Glutamatergic neuron (in vitro differentiated cells): ENCODE data around the gene TRUB2. TPM values are rescaled to one million over a fixed set of nuclear protein-coding genes. Genes with fewer than 3 reads are reported as not detected.

Experiments used
- DNase-seq: peaks from one replicate; pipeline ENCODE4 v3.0.0; 2022
- H3K27ac Mint-ChIP-seq: one replicate; pipeline ENCODE4 v1.8.0; 2020; ENCODE audit warnings: mild to moderate bottlenecking, mixed read lengths, inconsistent platforms; ENCODE audit not compliant: unreplicated experiment
- H3K27me3 Mint-ChIP-seq: one replicate; pipeline ENCODE4 v1.8.0; 2020; ENCODE audit warnings: mild to moderate bottlenecking, moderate library complexity, mixed read lengths, inconsistent platforms; ENCODE audit not compliant: unreplicated experiment
- H3K36me3 Mint-ChIP-seq: one replicate; pipeline ENCODE4 v1.8.0; 2020; ENCODE audit warnings: mild to moderate bottlenecking, mixed read lengths, inconsistent platforms; ENCODE audit not compliant: unreplicated experiment
- H3K4me1 Mint-ChIP-seq: one replicate; pipeline ENCODE4 v1.8.0; 2020; ENCODE audit warnings: mild to moderate bottlenecking, low read depth, mixed read lengths, inconsistent platforms; ENCODE audit not compliant: unreplicated experiment
- H3K4me3 Mint-ChIP-seq: one replicate; pipeline ENCODE4 v1.8.0; 2020; ENCODE audit warnings: mild to moderate bottlenecking, mixed read lengths, inconsistent platforms; ENCODE audit not compliant: unreplicated experiment
- H3K9me3 Mint-ChIP-seq: one replicate; pipeline ENCODE4 v1.8.0; 2020; ENCODE audit warnings: mild to moderate bottlenecking, moderate library complexity, mixed read lengths, inconsistent platforms; ENCODE audit not compliant: unreplicated experiment
- CTCF ChIP-seq: fragments of 200-600 bp; sonication (generic); IDR thresholded peaks from one replicate; pipeline ENCODE4 v1.5.0; 2021; ENCODE audit not compliant: partially characterized antibody, unreplicated experiment
- total RNA-seq: library from RNA; stranded (reverse); fragmentation: NEBNext Ultra II Directional; extraction: Animal tissue kit (Norgen Biotek cat#: 25700); gene quantifications from one replicate; pipeline ENCODE4 v1.2.1, GENCODE V29; 2021; ENCODE audit not compliant: unreplicated experiment

The TRUB2 gene
- total RNA-seq, 1 donor from 2014 or later = 30.0 TPM

DNA sequence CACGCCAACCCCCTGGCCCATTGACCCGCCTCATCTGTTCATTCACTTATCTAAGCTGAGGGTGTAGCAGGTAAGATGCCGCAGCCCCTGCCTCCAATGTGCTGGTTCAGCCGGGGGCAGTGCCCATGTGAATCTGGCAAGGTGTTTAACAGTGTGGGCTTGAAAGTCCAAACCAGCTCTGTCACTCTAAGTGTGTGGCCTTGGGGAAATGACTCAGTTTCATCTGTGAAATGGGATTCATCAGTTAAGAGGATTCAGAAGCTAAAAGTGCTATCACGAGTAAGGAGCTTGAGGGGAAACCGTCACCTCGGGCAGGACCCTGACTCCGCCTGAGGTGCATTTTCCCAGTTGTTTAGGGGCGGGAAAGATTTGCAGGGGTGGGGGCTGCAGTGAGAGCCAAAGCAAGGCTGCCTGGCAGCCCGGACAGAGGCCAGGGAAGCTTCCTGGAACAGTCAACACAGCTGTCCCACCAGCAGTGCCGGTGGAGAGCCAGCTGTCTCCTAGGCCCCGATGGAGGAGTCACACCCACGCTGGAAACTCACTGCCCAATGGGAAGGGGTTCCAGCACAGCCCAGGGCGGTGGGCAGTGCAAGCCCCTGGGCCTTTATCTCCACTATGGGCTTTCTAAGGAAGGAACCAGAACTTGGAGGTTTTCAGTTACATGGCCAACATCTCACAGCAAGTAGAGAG is 39.2 kb upstream of the TRUB2 start:
- DNase-seq = no peak
- H3K4me1 Mint-ChIP-seq = peaks cover 8% of the 10 kb centered on the region
- peak overlapping the region; percentile 52 for H3K4me3 Mint-ChIP-seq
- H3K9me3 Mint-ChIP-seq = peaks cover 8% of the 10 kb centered on the region
- H3K36me3 Mint-ChIP-seq = no peaks in the 10 kb centered on the region
- H3K27ac Mint-ChIP-seq = no peak overlapping the region
- H3K27me3 Mint-ChIP-seq = peaks cover 9% of the 10 kb centered on the region
- TF ChIP-seq CTCF = no peak

DNA sequence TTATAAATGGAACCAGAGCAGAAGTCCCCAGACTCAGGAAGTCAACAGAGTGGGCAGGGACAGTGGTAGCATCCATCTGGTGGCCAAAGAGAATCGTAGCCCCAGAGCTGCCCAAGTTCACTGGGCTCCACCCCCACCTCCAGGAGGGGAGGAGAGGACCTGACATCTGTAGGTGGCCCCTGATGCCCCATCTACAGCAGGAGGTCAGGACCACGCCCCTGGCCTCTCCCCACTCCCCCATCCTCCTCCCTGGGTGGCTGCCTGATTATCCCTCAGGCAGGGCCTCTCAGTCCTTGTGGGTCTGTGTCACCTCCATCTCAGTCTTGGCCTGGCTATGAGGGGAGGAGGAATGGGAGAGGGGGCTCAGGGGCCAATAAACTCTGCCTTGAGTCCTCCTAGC is 38.6 kb upstream of the TRUB2 start:
- H3K36me3 Mint-ChIP-seq = peaks cover 4% of the 10 kb centered on the region
- peaks cover 11% of the 10 kb centered on the region for H3K9me3 Mint-ChIP-seq
- H3K27me3 Mint-ChIP-seq = peaks cover 9% of the 10 kb centered on the region
- TF ChIP-seq CTCF = no peak
- H3K4me1 Mint-ChIP-seq = peaks cover 8% of the 10 kb centered on the region
- H3K27ac Mint-ChIP-seq = peak overlapping the region; percentile 78
- DNase-seq = no peak
- H3K4me3 Mint-ChIP-seq = no peak overlapping the region

GRCh38 chr9:128358861-128359260 is 36.6 kb upstream of the TRUB2 start:
- peaks cover 4% of the 10 kb centered on the region for H3K36me3 Mint-ChIP-seq
- H3K9me3 Mint-ChIP-seq = peaks cover 5% of the 10 kb centered on the region
- H3K27ac Mint-ChIP-seq = no peak overlapping the region
- H3K4me3 Mint-ChIP-seq = no peak overlapping the region
- peaks cover 3% of the 10 kb centered on the region for H3K4me1 Mint-ChIP-seq
- peaks cover 6% of the 10 kb centered on the region for H3K27me3 Mint-ChIP-seq
- DNase-seq = no peak
- TF ChIP-seq CTCF = no peak

DNA sequence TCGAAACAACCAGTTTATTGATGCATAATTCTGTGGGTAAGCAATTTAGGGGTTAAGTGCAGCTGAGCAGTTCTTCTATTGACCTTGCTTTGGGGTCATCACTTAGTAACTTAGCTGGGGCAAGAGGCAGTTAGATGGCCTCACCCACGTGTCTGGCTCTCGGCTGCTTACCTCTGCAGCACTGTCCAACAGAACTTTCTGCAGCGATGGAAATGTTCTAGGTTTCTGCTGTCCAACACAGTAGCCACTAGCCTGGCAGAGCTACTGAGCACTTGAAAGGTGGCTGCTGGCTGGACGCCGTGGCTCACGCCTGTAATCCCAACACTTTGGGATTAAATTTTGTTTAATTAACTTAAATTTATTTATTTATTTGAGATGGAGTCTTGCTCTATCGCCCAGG is 35.8 kb upstream of the TRUB2 start:
- peaks cover 5% of the 10 kb centered on the region for H3K9me3 Mint-ChIP-seq
- peaks cover 3% of the 10 kb centered on the region for H3K4me1 Mint-ChIP-seq
- no peak overlapping the region for H3K4me3 Mint-ChIP-seq
- H3K27me3 Mint-ChIP-seq = peaks cover 6% of the 10 kb centered on the region
- no peak for TF ChIP-seq CTCF
- no peak overlapping the region for H3K27ac Mint-ChIP-seq
- no peak for DNase-seq
- peaks cover 4% of the 10 kb centered on the region for H3K36me3 Mint-ChIP-seq

GRCh38 chr9:128355451-128355850 is 33.2 kb upstream of the TRUB2 start:
- H3K4me3 Mint-ChIP-seq = no peak overlapping the region
- peaks cover 4% of the 10 kb centered on the region for H3K27me3 Mint-ChIP-seq
- peaks cover 2% of the 10 kb centered on the region for H3K9me3 Mint-ChIP-seq
- no peak for DNase-seq
- TF ChIP-seq CTCF = no peak
- H3K4me1 Mint-ChIP-seq = no peaks in the 10 kb centered on the region
- no peak overlapping the region for H3K27ac Mint-ChIP-seq
- H3K36me3 Mint-ChIP-seq = peaks cover 4% of the 10 kb centered on the region
